GM19193 (cell line): Measurements from ENCODE around the gene SUPT5H.

Source experiments
- POLR2A ChIP-seq: IDR thresholded peaks from 4 replicates; pipeline ENCODE4 v1.6.1; 2011; ENCODE audit not compliant: insufficient read depth, insufficient read length; ENCODE audit errors: extremely low read depth

SUPT5H gene

GRCh38 chr19:39480337-39481228 lies 35.2 kb downstream of the SUPT5H start, which contains the start of gene TIMM50:
Gene TIMM50 (plus strand): TSS chr19:39480838. CDS start chr19:39480854, 16 bp downstream.
- peak; percentile 85 for TF ChIP-seq POLR2A

GRCh38 chr19:39481229-39481545 lies 35.8 kb downstream of the SUPT5H start:
- TF ChIP-seq POLR2A, result no peak

- no peak for TF ChIP-seq POLR2A
Observed at GRCh38 chr19:39481676-39482075, 36.3 kb downstream of the SUPT5H start.

GRCh38 chr19:39483141-39483540 lies 37.8 kb downstream of the SUPT5H start:
- TF ChIP-seq POLR2A, result no peak

DNA sequence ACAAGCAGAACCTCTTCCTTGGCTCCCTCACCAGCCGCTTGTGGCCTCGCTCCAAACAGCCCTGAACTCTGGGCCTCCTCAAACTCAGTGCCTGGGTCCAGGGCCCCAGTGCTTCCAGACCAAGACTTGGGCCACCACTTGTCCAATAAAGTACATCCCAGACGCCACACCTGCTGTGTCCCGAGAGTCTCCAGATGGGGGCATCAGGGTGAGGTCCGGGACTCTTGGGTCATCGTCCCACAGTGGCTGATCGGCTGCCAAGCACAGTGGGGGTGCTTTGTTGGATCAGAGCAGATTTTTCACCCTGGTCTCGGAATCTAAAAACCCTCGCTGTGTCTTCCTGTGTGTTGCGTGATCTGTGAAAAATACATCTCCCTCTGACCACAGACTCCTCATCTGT lies 44.4 kb downstream of the SUPT5H start:
- no peak for TF ChIP-seq POLR2A

DNA sequence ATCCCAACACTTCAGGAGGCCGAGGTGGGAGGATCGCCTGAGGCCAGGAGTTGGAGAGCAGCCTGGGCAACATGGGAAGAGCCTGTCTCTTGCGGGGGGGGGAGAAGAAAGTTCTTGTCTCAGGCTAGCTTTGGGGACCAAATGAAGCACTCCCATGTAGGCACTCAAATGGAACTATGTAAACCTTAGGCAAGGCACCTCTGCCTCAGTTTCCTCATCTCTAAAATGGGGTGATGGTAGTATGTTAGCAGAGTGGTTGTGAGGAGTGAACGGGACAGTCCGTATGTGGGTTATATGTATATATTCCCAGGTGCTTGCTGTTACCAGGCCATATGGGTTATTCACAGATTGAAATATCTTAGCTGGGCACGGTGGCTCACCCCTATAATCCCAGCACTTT lies 46.8 kb downstream of the SUPT5H start:
- no peak for TF ChIP-seq POLR2A

DNA sequence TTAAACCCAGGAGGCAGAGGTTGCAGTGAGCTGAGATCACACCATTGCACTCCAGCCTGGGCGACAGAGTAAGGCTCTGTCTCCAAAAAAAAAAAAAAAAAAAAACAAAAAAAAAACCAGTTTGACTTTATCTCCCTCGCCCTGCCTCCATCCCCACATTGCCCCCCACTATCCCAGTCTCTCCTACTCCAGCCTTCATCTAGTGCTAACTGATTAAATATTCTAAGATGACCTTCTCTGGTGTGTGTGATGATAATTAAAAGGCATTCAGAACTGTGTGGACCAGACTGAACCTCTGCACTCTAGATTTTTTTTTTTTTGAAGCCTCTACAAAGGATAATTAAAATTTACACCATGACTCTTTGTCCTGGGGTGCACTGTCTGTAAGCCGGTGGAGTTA lies 47.4 kb downstream of the SUPT5H start:
- TF ChIP-seq POLR2A, result no peak

DNA sequence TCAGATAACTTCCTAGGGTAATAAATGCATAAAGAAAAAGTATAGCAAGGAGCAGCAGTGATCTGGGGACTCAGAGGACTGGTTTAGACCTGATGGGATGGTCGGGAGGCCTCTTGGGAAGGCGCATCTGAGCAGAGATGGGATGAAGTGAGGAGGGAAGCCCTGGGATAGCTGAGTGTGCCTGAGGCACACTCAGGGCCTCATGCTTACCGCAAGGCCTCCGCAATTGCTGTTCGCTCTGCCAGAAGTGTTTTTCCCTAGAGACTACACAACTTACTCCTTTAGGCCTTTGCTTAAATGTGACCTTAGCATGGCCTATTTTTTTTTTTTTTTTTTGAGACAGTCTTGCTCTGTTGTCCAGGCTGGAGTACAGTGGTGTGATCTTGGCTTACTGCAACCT lies 49.3 kb downstream of the SUPT5H start:
- TF ChIP-seq POLR2A, result no peak

- TF ChIP-seq POLR2A, result no peak
Observed at GRCh38 chr19:39496063-39496462, 50.7 kb downstream of the SUPT5H start.

GRCh38 chr19:39497701-39497995 lies 52.3 kb downstream of the SUPT5H start:
- TF ChIP-seq POLR2A, result no peak

DNA sequence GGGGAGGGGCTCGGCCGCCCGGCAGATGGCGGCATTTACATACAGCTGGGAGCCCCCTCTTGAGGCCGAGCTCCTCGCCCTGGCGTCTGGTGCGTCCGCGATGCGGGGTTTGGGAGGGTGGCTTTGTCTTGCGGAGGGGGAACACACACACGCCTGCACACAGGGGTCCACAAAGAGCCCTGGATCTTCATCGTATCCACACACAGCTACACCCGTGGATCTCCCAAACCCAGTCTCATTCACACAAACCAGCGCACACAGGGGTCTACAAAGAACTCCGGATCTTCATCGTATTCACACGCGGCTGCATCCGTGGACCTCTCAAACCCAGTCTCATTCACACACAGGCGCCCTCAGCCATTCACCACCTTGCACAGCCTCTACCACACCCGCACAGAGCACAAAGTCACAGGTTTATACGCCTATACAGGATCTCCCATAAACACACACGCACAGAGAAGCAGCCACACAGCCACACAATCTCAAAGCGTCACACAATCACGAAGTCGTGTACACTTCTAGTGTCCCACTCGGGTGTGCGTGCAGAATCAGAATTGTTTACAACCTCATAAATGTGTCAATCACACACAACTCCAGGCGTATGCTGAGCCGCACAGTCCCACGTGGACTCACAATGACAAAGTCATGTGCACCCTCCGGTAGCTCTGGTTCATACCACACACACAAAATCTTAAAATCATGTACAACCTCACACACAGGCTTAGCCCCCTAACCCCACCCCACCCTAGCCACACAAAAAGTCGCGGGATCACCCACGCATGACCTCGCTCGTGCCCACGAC lies 52.8 kb downstream of the SUPT5H start:
- no peak for TF ChIP-seq POLR2A

- no peak for TF ChIP-seq POLR2A
Observed at GRCh38 chr19:39498798-39499642, 53.6 kb downstream of the SUPT5H start, which contains the start of gene DLL3. Gene DLL3 (plus strand): TSS chr19:39498947. CDS start chr19:39498975, 28 bp downstream.

GRCh38 chr19:39499932-39500331 lies 54.5 kb downstream of the SUPT5H start:
- no peak for TF ChIP-seq POLR2A

DNA sequence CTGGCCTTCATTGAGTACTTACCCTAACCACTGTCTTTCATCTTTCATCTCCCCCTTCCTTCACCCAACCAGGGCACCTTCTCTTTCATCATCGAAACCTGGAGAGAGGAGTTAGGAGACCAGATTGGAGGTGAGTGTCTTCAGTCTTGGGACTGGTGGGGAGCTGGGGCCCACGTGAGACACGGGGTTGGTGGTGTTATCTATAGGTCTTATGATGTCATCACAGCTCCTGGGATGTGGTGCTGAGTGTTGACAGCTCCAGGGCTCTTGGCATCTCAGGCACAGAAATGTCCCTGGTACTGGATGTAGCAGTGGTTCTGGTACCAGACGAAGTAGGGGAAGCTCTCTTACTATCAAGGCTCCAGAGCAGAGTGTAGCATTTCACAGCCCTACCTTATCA lies 55.2 kb downstream of the SUPT5H start:
- no peak for TF ChIP-seq POLR2A

GRCh38 chr19:39501340-39501739 lies 56.0 kb downstream of the SUPT5H start:
- TF ChIP-seq POLR2A, result no peak

GRCh38 chr19:39502640-39503417 lies 57.4 kb downstream of the SUPT5H start:
- TF ChIP-seq POLR2A, result no peak
